Smooth muscle cell of trachea (primary cell): ENCODE results near the gene ACBD4. TPM values are rescaled to one million over a fixed set of nuclear protein-coding genes. Genes with fewer than 3 reads are reported as not detected.

Source experiments
- total RNA-seq: library from RNA; depleted of rRNA; stranded (reverse); fragments of >200 nt; gene quantifications from 2 replicates; pipeline ENCODE4 v1.2.1, GENCODE V29; 2014

Gene ACBD4, protein sequence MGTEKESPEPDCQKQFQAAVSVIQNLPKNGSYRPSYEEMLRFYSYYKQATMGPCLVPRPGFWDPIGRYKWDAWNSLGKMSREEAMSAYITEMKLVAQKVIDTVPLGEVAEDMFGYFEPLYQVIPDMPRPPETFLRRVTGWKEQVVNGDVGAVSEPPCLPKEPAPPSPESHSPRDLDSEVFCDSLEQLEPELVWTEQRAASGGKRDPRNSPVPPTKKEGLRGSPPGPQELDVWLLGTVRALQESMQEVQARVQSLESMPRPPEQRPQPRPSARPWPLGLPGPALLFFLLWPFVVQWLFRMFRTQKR
- total RNA-seq = 7.9 and 16.0 TPM in 2 replicates

DNA sequence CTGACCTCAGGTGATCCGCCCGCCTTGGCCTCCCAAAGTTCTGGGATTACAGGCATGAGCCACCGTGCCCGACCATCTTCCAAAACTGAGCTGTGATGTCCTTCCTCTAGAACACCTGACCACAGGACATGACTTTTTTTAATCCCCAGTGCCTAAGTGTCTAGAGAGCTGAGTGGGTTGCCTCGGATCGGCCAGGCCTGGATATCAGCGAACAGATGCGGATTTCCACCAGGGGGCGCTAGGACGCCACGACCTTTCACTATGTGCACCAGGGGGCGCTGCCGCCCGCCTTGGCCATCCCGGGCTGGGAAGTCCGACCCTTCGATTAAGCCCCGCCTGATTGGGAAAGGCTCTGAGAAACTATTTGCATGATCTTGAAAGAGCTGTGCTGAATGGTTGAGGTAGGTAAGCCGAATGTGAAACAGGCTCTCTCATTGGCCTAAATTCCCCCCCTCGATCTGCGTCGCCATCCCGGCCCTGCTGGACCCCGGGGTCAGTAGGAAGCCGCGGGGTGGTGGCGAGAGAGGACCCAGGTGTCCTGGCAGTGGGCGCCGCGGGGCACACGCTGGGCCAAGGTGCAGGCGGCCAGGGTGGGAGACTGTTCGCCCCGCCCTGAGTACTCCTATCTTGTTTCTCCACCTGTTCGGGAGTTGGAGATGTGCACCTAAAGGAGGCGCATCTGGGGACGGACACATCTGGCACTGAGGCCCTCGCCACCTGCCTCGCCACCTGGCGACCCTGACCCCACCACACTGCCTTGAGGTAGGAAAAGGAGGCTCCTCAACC is at the start of gene ACBD4:
TSS of gene ACBD4 (plus strand) at position 496 of the 786 bp plus-strand sequence. CDS start 458 bp downstream, outside the sequence.

GRCh38 chr17:45132320-45132571 is 3.2 kb upstream of the ACBD4 start, which contains the start of gene PLCD3:
Gene PLCD3 (minus strand): TSS chr17:45132515. CDS start chr17:45132410, 105 bp downstream.

GRCh38 chr17:45148183-45149036 is 12.9 kb downstream of the ACBD4 start, which contains the start of gene HEXIM1:
Gene HEXIM1 (plus strand): TSS chr17:45148475. CDS start chr17:45149191, 716 bp downstream.

GRCh38 chr17:45161288-45162024 is 26.0 kb downstream of the ACBD4 start, which contains the start of gene HEXIM2:
Gene HEXIM2 (plus strand): TSS chr17:45161875. CDS start chr17:45162794, 919 bp downstream.

Other genes starting within 250 kb of the ACBD4 start
- 86.7 and 122 TPM in 2 replicates for gene EFTUD2, start 236.2 kb upstream of the ACBD4 start, total RNA-seq
- 0.15 TPM in 1 of 2 replicates, not detected in the other for gene GFAP, start 220.2 kb upstream of the ACBD4 start, total RNA-seq
- gene KIF18B, start 187.9 kb upstream of the ACBD4 start, total RNA-seq = 0.50 and 6.7 TPM in 2 replicates
- 0.29 and 0.99 TPM in 2 replicates for gene C1QL1, start 167.4 kb upstream of the ACBD4 start, total RNA-seq
- 29.4 and 64.2 TPM in 2 replicates for gene DCAKD, start 84.1 kb upstream of the ACBD4 start, total RNA-seq
- gene NMT1, start 74.4 kb upstream of the ACBD4 start, total RNA-seq = 66.0 and 118 TPM in 2 replicates
- gene PLCD3, start 3.2 kb upstream of the ACBD4 start, total RNA-seq = 34.6 and 72.0 TPM in 2 replicates
- 8.1 and 12.2 TPM in 2 replicates for gene HEXIM1, start 12.8 kb downstream of the ACBD4 start, total RNA-seq
- gene HEXIM2, start 26.2 kb downstream of the ACBD4 start, total RNA-seq = 11.1 and 13.6 TPM in 2 replicates
- 12.1 and 19.5 TPM in 2 replicates for gene FMNL1, start 86.2 kb downstream of the ACBD4 start, total RNA-seq
- not detected in 2 replicates for gene SPATA32, start 126.4 kb downstream of the ACBD4 start, total RNA-seq
- 3.3 and 5.6 TPM in 2 replicates for gene MAP3K14, start 181.3 kb downstream of the ACBD4 start, total RNA-seq